Neural progenitor cell (in vitro differentiated cells): ENCODE data around the gene UHRF1. TPM values are rescaled to one million over a fixed set of nuclear protein-coding genes. Genes with fewer than 3 reads are reported as not detected.

Source experiments
- DNase-seq: peaks from one replicate; pipeline ENCODE4 v3.0.0-alpha.2; 2016; ENCODE audit warnings: low spot score
- H2AFZ ChIP-seq: fragments of 200-600 bp; sonication (generic); replicated peaks from 2 replicates; pipeline ENCODE4 v1.6.1; 2016; ENCODE audit warnings: antibody characterized with exemption
- H3F3A ChIP-seq: fragments of 200-600 bp; sonication (generic); 2 replicates; pipeline ENCODE4 v1.6.1; 2016; ENCODE audit warnings: antibody characterized with exemption, low read depth
- H3K27ac ChIP-seq: fragments of 200-600 bp; sonication (generic); 2 replicates; pipeline ENCODE4 v1.5.1; 2016; ENCODE audit warnings: mild to moderate bottlenecking
- H3K27me3 ChIP-seq: fragments of 200-600 bp; sonication (generic); 2 replicates; pipeline ENCODE4 v1.6.1; 2016; ENCODE audit warnings: mild to moderate bottlenecking, moderate library complexity
- H3K36me3 ChIP-seq: fragments of 200-600 bp; sonication (generic); 2 replicates; pipeline ENCODE4 v1.5.1; 2016
- H3K4me1 ChIP-seq: fragments of 200-600 bp; sonication (generic); 2 replicates; pipeline ENCODE4 v1.6.1; 2016; ENCODE audit warnings: mixed run types
- H3K4me2 ChIP-seq: fragments of 200-600 bp; sonication (generic); 2 replicates; pipeline ENCODE4 v1.6.1; 2016
- H3K4me3 ChIP-seq: fragments of 200-600 bp; sonication (generic); 2 replicates; pipeline ENCODE4 v1.5.1; 2016
- H3K79me2 ChIP-seq: fragments of 200-600 bp; sonication (generic); 2 replicates; pipeline ENCODE4 v1.6.1; 2016; ENCODE audit warnings: low read depth
- H3K9ac ChIP-seq: fragments of 200-600 bp; sonication (generic); 2 replicates; pipeline ENCODE4 v1.6.1; 2016
- H3K9me3 ChIP-seq: fragments of 200-600 bp; sonication (generic); 2 replicates; pipeline ENCODE4 v1.5.1; 2016; ENCODE audit warnings: low read depth
- H4K20me1 ChIP-seq: fragments of 200-600 bp; sonication (generic); 2 replicates; pipeline ENCODE4 v1.6.1; 2016; ENCODE audit warnings: low read depth
- H3K27ac Mint-ChIP-seq: 3 replicates; pipeline ENCODE4 v1.8.0; 2021; ENCODE audit warnings: mixed read lengths
- H3K27me3 Mint-ChIP-seq: 2 replicates; pipeline ENCODE4 v1.8.0; 2022; ENCODE audit warnings: low read depth, mild to moderate bottlenecking, inconsistent platforms, moderate library complexity, mixed read lengths; ENCODE audit not compliant: insufficient read depth
- H3K36me3 Mint-ChIP-seq: 3 replicates; pipeline ENCODE4 v1.8.0; 2021; ENCODE audit warnings: mixed read lengths
- H3K4me1 Mint-ChIP-seq: 3 replicates; pipeline ENCODE4 v1.8.0; 2021; ENCODE audit warnings: mixed read lengths
- H3K4me3 Mint-ChIP-seq: 3 replicates; pipeline ENCODE4 v1.8.0; 2021; ENCODE audit warnings: mild to moderate bottlenecking, moderate library complexity, mixed read lengths
- H3K9me3 Mint-ChIP-seq: 3 replicates; pipeline ENCODE4 v1.8.0; 2020; ENCODE audit warnings: mixed read lengths
- EZH2 ChIP-seq: fragments of 200-600 bp; sonication (generic); IDR thresholded peaks from 2 replicates; pipeline ENCODE4 v1.6.1; 2017; ENCODE audit warnings: antibody characterized with exemption, mild to moderate bottlenecking, moderate library complexity
- EZH2phosphoT487 ChIP-seq: fragments of 200-600 bp; sonication (generic); IDR thresholded peaks from 2 replicates; pipeline ENCODE4 v1.6.1; 2017; ENCODE audit warnings: antibody characterized with exemption
- total RNA-seq: library from RNA; depleted of rRNA; stranded (reverse); fragments of >200 nt; gene quantifications from 2 replicates; pipeline ENCODE4 v1.2.3, GENCODE V29; 2015; ENCODE audit warnings: low replicate concordance
- TF ChIP-seq, protein P1 (sequence below): fragments of 200-600 bp; sonication (generic); IDR thresholded peaks from 2 replicates; pipeline ENCODE4 v1.5.1; 2017; ENCODE audit warnings: antibody characterized with exemption, mild to moderate bottlenecking

Gene UHRF1
- total RNA-seq, 1 donor from 2014 or later: 34.1 TPM

GRCh38 chr19:4971424-4971793 is 62.1 kb downstream of the UHRF1 start:
- H3K27me3 Mint-ChIP-seq: peaks cover 5% of the 10 kb centered on the region

DNA sequence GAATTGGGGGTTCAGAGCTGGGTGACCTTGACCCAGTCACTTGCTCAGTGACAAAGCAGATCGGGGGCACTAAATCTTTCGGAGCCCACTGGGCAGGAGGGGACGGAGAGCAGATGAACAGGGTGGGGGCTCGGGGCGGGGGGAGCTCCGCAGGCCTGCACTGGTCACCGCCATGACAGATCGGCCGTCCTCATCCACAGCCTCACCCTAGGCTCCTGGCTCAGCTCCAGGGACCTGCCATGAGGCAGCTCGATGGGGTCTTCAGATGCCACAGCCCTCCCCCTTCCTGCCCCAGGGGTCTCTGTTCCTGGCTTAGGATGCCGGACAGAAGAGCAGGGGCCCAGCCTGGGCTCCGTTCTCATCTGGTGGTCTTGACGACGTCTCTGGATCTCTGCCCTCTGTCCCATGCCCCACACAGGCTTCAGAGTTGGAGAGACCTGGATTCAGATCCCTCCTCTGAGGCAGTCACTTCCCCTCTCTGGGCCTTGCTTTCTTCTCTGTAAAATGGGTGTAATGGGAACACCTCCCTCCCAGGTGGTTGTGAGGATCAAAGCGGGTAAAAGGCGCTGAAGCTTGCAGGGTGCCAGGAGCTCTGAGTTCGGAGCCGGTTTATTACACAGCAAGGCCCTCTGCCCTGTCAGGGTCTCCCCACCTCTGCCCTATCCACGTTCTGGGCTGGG is 62.7 kb downstream of the UHRF1 start:
- peaks cover 7% of the 10 kb centered on the region for H3K27me3 Mint-ChIP-seq
- peaks cover 56% of the 10 kb centered on the region for H3K4me1 Mint-ChIP-seq
- peaks cover 10% of the 10 kb centered on the region for H3K4me1 ChIP-seq
- H3K4me3 ChIP-seq: peak overlapping the region; percentile 71
- no peak overlapping the region for H3K9ac ChIP-seq
- H3K27ac ChIP-seq: no peak overlapping the region
- H3K9me3 Mint-ChIP-seq: no peaks in the 10 kb centered on the region
- H2AFZ ChIP-seq: no peak overlapping the region
- TF ChIP-seq EZH2: no peak
- no peak for TF ChIP-seq EZH2phosphoT487
- no peaks in the 10 kb centered on the region for H3K27me3 ChIP-seq
- H3K36me3 ChIP-seq: no peaks in the 10 kb centered on the region
- no peak for DNase-seq
- H3K4me2 ChIP-seq: peak overlapping the region; percentile 91
- H3F3A ChIP-seq: peaks cover 29% of the 10 kb centered on the region
- H3K79me2 ChIP-seq: peaks cover 76% of the 10 kb centered on the region
- H3K27ac Mint-ChIP-seq: no peak overlapping the region
- H4K20me1 ChIP-seq: peaks cover 75% of the 10 kb centered on the region
- H3K9me3 ChIP-seq: no peaks in the 10 kb centered on the region
- peaks cover 1% of the 10 kb centered on the region for H3K36me3 Mint-ChIP-seq
- peak overlapping the region; percentile 99 for H3K4me3 Mint-ChIP-seq

More at GRCh38 chr19:4971424-4971793, 62.1 kb downstream of the UHRF1 start:
- H3K9me3 Mint-ChIP-seq: no peaks in the 10 kb centered on the region
- Histone ChIP-seq H2AFZ (no peak overlapping the region), H3K9me3 (no peaks in the 10 kb centered on the region), H3F3A (peaks cover 34% of the 10 kb centered on the region), H3K79me2 (peaks cover 71% of the 10 kb centered on the region), H3K36me3 (no peaks in the 10 kb centered on the region), H3K27me3 (no peaks in the 10 kb centered on the region), H4K20me1 (peaks cover 70% of the 10 kb centered on the region), H3K4me1 (peaks cover 10% of the 10 kb centered on the region), H3K9ac (no peak overlapping the region), H3K4me3 (peak overlapping the region; percentile 71), H3K27ac (no peak overlapping the region), H3K4me2 (peak overlapping the region; percentile 91)
- TF ChIP-seq EZH2: no peak
- TF ChIP-seq EZH2phosphoT487: no peak
- TF ChIP-seq, protein P1, sequence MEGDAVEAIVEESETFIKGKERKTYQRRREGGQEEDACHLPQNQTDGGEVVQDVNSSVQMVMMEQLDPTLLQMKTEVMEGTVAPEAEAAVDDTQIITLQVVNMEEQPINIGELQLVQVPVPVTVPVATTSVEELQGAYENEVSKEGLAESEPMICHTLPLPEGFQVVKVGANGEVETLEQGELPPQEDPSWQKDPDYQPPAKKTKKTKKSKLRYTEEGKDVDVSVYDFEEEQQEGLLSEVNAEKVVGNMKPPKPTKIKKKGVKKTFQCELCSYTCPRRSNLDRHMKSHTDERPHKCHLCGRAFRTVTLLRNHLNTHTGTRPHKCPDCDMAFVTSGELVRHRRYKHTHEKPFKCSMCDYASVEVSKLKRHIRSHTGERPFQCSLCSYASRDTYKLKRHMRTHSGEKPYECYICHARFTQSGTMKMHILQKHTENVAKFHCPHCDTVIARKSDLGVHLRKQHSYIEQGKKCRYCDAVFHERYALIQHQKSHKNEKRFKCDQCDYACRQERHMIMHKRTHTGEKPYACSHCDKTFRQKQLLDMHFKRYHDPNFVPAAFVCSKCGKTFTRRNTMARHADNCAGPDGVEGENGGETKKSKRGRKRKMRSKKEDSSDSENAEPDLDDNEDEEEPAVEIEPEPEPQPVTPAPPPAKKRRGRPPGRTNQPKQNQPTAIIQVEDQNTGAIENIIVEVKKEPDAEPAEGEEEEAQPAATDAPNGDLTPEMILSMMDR: no peak
- no peak overlapping the region for H3K27ac Mint-ChIP-seq
- DNase-seq: no peak
- H3K36me3 Mint-ChIP-seq: no peaks in the 10 kb centered on the region
- H3K4me1 Mint-ChIP-seq: peaks cover 55% of the 10 kb centered on the region
- peak overlapping the region; percentile 99 for H3K4me3 Mint-ChIP-seq

GRCh38 chr19:4972509-4973230 is 63.4 kb downstream of the UHRF1 start:
- no peak overlapping the region for H3K27ac ChIP-seq
- H3K27me3 ChIP-seq: no peaks in the 10 kb centered on the region
- TF ChIP-seq, protein P1: no peak
- TF ChIP-seq EZH2 (no peak), EZH2phosphoT487 (no peak)
- Mint-ChIP-seq H3K27me3 (peaks cover 7% of the 10 kb centered on the region), H3K4me1 (peaks cover 58% of the 10 kb centered on the region), H3K4me3 (no peak overlapping the region), H3K36me3 (peaks cover 2% of the 10 kb centered on the region), H3K27ac (no peak overlapping the region), H3K9me3 (no peaks in the 10 kb centered on the region)
- peaks cover 82% of the 10 kb centered on the region for H4K20me1 ChIP-seq
- no peaks in the 10 kb centered on the region for H3K36me3 ChIP-seq
- H3K9me3 ChIP-seq: no peaks in the 10 kb centered on the region
- no peak overlapping the region for H3K4me3 ChIP-seq
- peaks cover 83% of the 10 kb centered on the region for H3K79me2 ChIP-seq
- H2AFZ ChIP-seq: no peak overlapping the region
- H3K4me1 ChIP-seq: peaks cover 10% of the 10 kb centered on the region
- no peak overlapping the region for H3K9ac ChIP-seq
- peaks cover 22% of the 10 kb centered on the region for H3F3A ChIP-seq
- no peak overlapping the region for H3K4me2 ChIP-seq
- DNase-seq: no peak
